Transverse colon (tissue), 4 donors: ENCODE measurements around the gene EDN2. TPM values are rescaled to one million over a fixed set of nuclear protein-coding genes. Genes with fewer than 3 reads are reported as not detected.

ENCODE experiments used
- DNase-seq: peaks from one replicate; pipeline ENCODE4 v3.0.0-alpha.2; 2019
- H3K27ac ChIP-seq, 4 donors: fragments of 200-600 bp; sonication (generic); 2 replicates each; pipeline ENCODE4 v1.5.1; 2016 to 2018; ENCODE audit warnings: inconsistent platforms in 4 of 4
- H3K27me3 ChIP-seq: fragments of 200-600 bp; sonication (generic); 2 replicates; pipeline ENCODE4 v1.5.1; 2017; ENCODE audit warnings: inconsistent platforms
- H3K36me3 ChIP-seq, 4 donors: fragments of 200-600 bp; sonication (generic); 2 replicates each; pipeline ENCODE4 v1.5.1; 2017 to 2019; ENCODE audit warnings: inconsistent platforms in 4 of 4
- H3K4me1 ChIP-seq, 4 donors: fragments of 200-600 bp; sonication (generic); 2 replicates each; pipeline ENCODE4 v1.5.1; 2017 to 2020; ENCODE audit warnings: inconsistent platforms in 4 of 4
- H3K4me3 ChIP-seq, 4 donors: fragments of 200-600 bp; sonication (generic); 1 replicate in 1 of 4; 2 replicates in 3 of 4; pipeline versions ENCODE4 v1.5.1 to v1.6.1; 2017 to 2019; ENCODE audit warnings: inconsistent platforms in 4 of 4
- H3K9me3 ChIP-seq, 2 donors: fragments of 200-600 bp; sonication (generic); 2 replicates each; pipeline ENCODE4 v1.5.1; 2017 to 2019; ENCODE audit warnings: inconsistent platforms in 2 of 2
- CTCF ChIP-seq, 5 experiments: fragments of 200-600 bp in 3 of 5; fragments of 450-650 bp in 2 of 5; sonication (generic) in 3 of 5; IDR thresholded peaks; 1 replicate in 2 of 5; 2 replicates in 3 of 5; pipeline ENCODE4 v1.5.1; 2016 to 2017; ENCODE audit warnings: antibody characterized with exemption in 5 of 5, inconsistent platforms in 3 of 5, mild to moderate bottlenecking in 2 of 5, moderate library complexity in 1 of 5
- EP300 ChIP-seq: sonication (generic); formaldehyde crosslinking; IDR thresholded peaks from one replicate; pipeline ENCODE4 v1.6.1; 2017; ENCODE audit warnings: antibody characterized with exemption, low read depth
- POLR2A ChIP-seq: fragments of 450-650 bp; IDR thresholded peaks from one replicate; pipeline ENCODE4 v1.6.1; 2016; ENCODE audit warnings: antibody characterized with exemption, mild to moderate bottlenecking, moderate library complexity
- POLR2AphosphoS5 ChIP-seq, 3 donors: sonication (generic); formaldehyde crosslinking; IDR thresholded peaks; one replicate each; pipeline ENCODE4 v1.6.1; 2016; ENCODE audit warnings: antibody characterized with exemption in 3 of 3
- WGBS, 2 donors: methylation state at CpG; one replicate each; pipeline ENCODE4 v1.1.5; 2018; ENCODE audit warnings: low coverage in 1 of 2; 5-methylcytosine and 5-hydroxymethylcytosine counted together
- in situ Hi-C, 4 donors: fragments of 200-750 bp; cut with MboI; loops; one replicate each; pipeline versions ENCODE4 v1.15.0 to v1.15.1; 2017; ENCODE audit warnings: low sequenced_read_pairs in 3 of 4, low pct_ligation_motif_present in 1 of 4, low pct_unique_long_range_greater_than_20kb in 1 of 4
- intact Hi-C: fragments of 100-400 bp; cut with DNase I; formaldehyde crosslinking; loops from one replicate; pipeline ENCODE4 v1.15.1; 2023; ENCODE audit warnings: low total_unique reads
- small RNA-seq, 4 donors: library from RNA; depleted of rRNA; stranded (forward); fragments of <200 nt; gene quantifications; one replicate each; pipeline ENCODE3, GENCODE V24; 2016
- total RNA-seq, 4 donors: library from RNA; depleted of rRNA; stranded (reverse); fragments of >200 nt; gene quantifications; one replicate each; pipeline ENCODE4 v1.1.0, GENCODE V29; 2016

The EDN2 gene
- total RNA-seq, 4 donors from 2014 or later = 3.8 to 15.7 (median 10.3) TPM

- no peaks in the 10 kb centered on the region for H3K27me3 ChIP-seq
- intact Hi-C loops = no loop called here
- H3K9me3 ChIP-seq = no peaks in the 10 kb centered on the region
- in situ Hi-C loops = loop anchor here in 3 of 4 donors (5.0 to 10.0 kb wide), 3 partner anchors 155 to 165 kb away; no protein-coding TSS in a partner anchor
- DNase-seq = no peak
- H3K27ac ChIP-seq = no peak overlapping the region
- TF ChIP-seq EP300 = no peak
- TF ChIP-seq POLR2A = no peak
- no peak for TF ChIP-seq CTCF (IDR thresholded peaks at IDR 0.05)
- no peak for TF ChIP-seq POLR2AphosphoS5 (IDR thresholded peaks at IDR 0.05)
- peaks cover 13 to 24% (median 17%) of the 10 kb centered on the region in 4 donors for H3K4me1 ChIP-seq
- WGBS, 2 donors = 37 to 46% methylated on average over 4 of the region's 4 CpGs
- H3K4me3 ChIP-seq = no peak overlapping the region
- H3K36me3 ChIP-seq = no peaks in the 10 kb centered on the region
Observed at GRCh38 chr1:41430069-41430468, 54.4 kb downstream of the EDN2 start.

GRCh38 chr1:41429641-41430035, 54.8 kb downstream of the EDN2 start:
- in situ Hi-C loops (loop anchor here in 3 of 4 donors (5.0 to 10.0 kb wide), 3 partner anchors 155 to 165 kb away; no protein-coding TSS in a partner anchor), intact Hi-C loops (no loop called here)
- Histone ChIP-seq H3K27ac (no peak overlapping the region), H3K9me3 (no peaks in the 10 kb centered on the region), H3K4me1 (peaks cover 13 to 24% (median 17%) of the 10 kb centered on the region in 4 donors), H3K4me3 (no peak overlapping the region), H3K27me3 (no peaks in the 10 kb centered on the region), H3K36me3 (no peaks in the 10 kb centered on the region)
- WGBS, 2 donors = 71% methylated on average over 5 of the region's 5 CpGs; no CpG with 5 or more reads in 1 of the 2 donors
- DNase-seq = no peak
- TF ChIP-seq POLR2AphosphoS5 (IDR thresholded peaks at IDR 0.05) (no peak), CTCF (IDR thresholded peaks at IDR 0.05) (no peak), EP300 (no peak), POLR2A (no peak)

Small RNA genes within 50 kb of the gene (small RNA-seq; reads per million reads assigned to genes)
- gene RNA5SP45 = 0 to 0.28 (median 0) reads per million in 4 donors

Other genes with a start within 250 kb of the EDN2 start
- gene SCMH1, start 242.4 kb downstream of the EDN2 start, total RNA-seq = 10 to 100 TPM; 24.5 to 66.8 (median 49.1) TPM
- 1 to 10 TPM in 1 of 4 donors, under 1 TPM in 1, not detected in 2; 0.14 to 4.1 TPM for gene FOXO6, start 123.2 kb downstream of the EDN2 start, total RNA-seq